Loucy (cell line): Measurements from ENCODE around the gene SHROOM3.

ENCODE experiments used
- CTCF ChIP-seq: fragments of 200-600 bp; sonication (generic); conservative IDR thresholded peaks from 2 replicates; pipeline ENCODE4 v1.5.1; 2014; ENCODE audit warnings: mild to moderate bottlenecking, antibody characterized with exemption, low read length
- EZH2phosphoT487 ChIP-seq: fragments of 200-600 bp; IDR thresholded peaks from 2 replicates; pipeline ENCODE4 v1.6.1; 2018; ENCODE audit warnings: antibody characterized with exemption, mild to moderate bottlenecking, moderate library complexity, borderline replicate concordance

- no peak for TF ChIP-seq CTCF
- TF ChIP-seq EZH2phosphoT487 = no peak
These were observed 113.7 kb downstream of the SHROOM3 start for GRCh38 chr4:76548704-76549103.
